LNCaP clone FGC (cell line): Measurements from ENCODE around the gene ARMS2.
A peak's percentile ranks its signal among the peaks of the same experiment; 100 is the strongest.

Experiments
- DNase-seq: peaks from one replicate; pipeline ENCODE4 v3.0.0-alpha.2; 2011; ENCODE audit warnings: low read depth
- H3K4me3 ChIP-seq: 2 replicates; pipeline ENCODE4 v1.5.1; 2011; ENCODE audit warnings: mild to moderate bottlenecking, low read depth, low read length, control low read depth
- TF ChIP-seq, protein P1 (sequence below): IDR thresholded peaks from 2 replicates; pipeline ENCODE4 v1.5.1; 2012; ENCODE audit warnings: mild to moderate bottlenecking; ENCODE audit not compliant: control insufficient read depth, insufficient read depth; ENCODE audit errors: extremely low read depth

Gene ARMS2

DNA sequence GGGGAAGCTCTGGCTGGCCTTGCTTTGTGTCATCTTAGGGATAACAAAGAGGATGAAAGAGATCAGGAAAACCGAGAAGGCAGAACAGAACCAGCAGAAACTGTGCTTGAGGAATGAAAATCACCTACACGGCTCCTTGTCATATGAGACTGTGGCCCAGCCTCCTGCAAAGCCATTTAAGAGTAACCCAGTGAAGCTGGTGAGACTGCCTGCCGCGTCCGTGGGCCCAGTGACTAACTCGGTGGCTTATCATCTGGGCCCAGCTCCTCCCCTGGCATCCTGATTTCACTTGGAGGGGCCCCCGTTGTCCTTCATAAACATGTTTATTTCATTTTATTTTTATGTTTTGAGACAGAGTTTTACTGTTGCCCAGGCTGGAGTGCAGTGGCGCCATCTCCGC, 37.6 kb downstream of the ARMS2 start:
- TF ChIP-seq, protein P1, sequence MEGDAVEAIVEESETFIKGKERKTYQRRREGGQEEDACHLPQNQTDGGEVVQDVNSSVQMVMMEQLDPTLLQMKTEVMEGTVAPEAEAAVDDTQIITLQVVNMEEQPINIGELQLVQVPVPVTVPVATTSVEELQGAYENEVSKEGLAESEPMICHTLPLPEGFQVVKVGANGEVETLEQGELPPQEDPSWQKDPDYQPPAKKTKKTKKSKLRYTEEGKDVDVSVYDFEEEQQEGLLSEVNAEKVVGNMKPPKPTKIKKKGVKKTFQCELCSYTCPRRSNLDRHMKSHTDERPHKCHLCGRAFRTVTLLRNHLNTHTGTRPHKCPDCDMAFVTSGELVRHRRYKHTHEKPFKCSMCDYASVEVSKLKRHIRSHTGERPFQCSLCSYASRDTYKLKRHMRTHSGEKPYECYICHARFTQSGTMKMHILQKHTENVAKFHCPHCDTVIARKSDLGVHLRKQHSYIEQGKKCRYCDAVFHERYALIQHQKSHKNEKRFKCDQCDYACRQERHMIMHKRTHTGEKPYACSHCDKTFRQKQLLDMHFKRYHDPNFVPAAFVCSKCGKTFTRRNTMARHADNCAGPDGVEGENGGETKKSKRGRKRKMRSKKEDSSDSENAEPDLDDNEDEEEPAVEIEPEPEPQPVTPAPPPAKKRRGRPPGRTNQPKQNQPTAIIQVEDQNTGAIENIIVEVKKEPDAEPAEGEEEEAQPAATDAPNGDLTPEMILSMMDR: no peak
- DNase-seq: no peak
- no peak overlapping the region for H3K4me3 ChIP-seq

DNA sequence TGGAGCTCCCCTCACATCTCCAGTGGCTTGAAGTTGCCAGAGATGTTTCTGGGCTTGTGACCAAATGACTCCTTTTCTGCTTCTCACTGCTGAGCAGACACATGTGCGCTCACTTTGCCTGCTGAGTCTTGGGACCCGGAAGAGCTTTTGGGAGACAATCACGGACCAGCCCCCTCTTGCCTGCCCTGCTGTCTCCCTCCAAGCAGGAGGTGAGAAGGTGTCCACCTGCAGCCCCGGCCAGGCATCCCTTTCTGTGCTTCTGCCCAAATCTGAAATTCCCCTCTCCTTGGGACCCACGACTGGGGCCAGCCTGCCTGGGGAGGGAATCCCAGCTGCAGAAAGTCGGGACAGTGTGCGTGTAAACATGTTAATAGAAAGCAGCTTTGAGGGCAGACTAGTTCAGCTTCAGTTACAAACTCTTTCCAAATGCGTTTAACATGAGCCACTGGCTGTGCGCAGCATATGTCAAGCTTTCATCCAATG, 38.6 kb downstream of the ARMS2 start:
- DNase-seq: no peak
- no peak overlapping the region for H3K4me3 ChIP-seq
- TF ChIP-seq, protein P1: no peak

DNA sequence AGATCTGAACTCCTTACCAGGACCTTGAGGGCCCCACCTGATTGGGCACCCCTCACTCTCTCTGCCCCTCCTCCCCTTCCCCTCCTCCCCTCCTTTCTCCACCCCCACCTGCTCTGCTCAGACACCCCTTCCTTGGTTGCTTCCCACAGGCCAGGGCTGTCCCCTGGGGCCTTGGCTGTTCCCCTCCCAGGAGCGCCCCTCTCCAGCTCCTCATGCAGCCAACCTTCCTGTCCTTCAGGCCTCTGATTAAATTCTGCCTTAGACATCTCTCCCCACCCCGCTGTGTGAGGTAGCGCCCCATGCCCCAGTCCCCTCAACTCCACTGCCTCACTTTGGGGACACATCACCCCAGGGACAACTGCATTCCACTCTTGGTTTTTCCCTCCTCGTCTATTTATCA, 39.3 kb downstream of the ARMS2 start:
- TF ChIP-seq, protein P1: no peak
- no peak for DNase-seq
- no peak overlapping the region for H3K4me3 ChIP-seq

DNA sequence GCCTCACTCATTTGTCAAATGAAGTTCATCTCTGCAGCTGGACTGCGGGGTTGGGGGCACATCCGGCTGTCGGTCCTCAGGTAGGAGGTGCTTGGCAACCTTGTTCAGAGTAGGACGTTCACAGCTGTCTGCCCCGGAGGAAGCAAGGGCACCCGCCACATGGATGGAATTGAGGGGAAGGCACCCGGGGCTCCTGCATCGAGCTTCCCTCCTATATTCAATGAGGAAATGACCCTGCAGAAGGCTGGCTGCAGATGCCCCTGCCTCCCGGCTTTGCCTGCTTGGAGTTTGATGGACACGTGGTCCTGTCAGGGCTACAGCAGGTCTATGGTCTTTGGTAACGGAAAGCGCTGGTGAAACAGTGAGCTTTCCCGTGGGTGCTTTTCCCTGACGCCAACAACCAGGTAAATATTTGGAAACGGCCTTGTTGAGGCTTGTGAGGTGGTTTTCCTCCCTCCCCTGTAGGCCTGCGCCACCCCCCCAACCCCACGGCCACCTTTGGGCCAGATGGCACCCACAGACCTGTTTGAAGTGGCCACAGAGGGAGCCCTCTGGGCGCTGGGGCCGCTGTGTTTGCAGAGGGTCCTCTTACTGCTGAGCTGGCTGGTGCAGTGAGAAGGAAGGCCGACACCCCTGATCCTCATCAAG, 39.8 kb downstream of the ARMS2 start:
- no peak overlapping the region for H3K4me3 ChIP-seq
- no peak for DNase-seq
- TF ChIP-seq, protein P1: no peak

DNA sequence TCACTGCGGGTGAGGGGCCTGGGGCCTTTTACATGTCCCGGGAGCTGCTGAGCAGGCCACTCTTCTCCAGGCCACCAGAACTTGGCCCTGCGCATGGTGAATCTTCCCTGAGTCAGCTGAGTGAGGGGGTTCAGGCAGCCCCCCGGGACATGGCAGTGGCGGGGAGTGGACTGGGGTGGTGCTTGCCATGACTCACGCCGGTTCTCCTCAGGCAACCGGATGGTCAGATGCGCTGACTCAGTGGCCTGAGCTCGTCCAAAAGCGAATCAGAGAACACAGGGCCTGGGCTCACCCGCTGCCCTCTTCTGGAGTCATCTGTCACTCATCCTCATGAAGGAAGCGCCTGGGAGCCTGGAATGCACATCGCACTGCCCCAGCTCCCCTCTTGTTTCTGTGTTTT, 40.4 kb downstream of the ARMS2 start:
- DNase-seq: no peak
- H3K4me3 ChIP-seq: no peak overlapping the region
- TF ChIP-seq, protein P1: no peak

DNA sequence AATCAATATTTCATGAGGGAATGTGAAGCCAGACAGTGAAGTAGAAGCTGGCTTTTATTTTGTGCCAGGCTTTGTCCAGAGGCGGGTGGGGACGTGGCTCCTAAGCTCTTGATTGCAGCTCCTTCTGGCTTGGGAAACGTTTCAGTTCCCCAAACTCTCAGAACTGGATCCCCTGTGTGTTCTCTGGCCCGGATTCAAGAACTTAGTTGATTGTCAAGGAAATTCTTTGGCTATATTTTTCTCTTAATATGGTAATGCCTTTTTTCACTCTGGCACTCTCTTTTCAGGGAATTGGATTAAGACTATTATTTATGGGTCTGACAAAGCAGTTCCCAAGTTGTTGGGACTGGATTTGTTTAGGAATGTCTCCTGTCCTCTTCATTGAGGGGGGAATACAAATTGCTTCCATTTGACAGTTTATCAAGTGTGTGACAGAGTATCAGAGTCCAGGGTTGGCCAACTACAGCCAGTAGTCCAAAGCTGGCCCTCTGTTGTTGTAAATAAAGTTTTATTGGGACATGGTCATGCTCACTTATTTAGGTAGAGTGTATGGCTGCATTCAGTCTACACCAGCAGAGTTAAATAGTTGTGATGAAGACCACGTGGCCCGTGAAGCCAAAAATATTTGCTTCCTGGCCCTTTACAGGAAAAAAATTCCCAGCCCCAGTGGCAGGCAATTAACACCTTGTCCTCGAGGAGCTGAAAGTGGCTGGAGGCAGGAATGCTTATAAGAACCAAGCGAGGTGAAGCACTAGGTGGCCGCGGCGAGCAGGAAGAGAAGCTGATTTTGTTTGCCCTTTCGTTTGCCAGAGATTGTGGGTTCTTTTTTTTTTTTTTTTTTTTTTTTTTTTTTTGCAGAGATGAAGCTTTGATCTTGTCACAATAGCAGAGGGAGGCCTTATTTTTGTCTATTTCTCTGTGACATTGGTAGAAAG, 41.2 kb downstream of the ARMS2 start:
- TF ChIP-seq, protein P1: peak; percentile 33; the same call in 1 of the 2 replicates
- no peak for DNase-seq
- no peak overlapping the region for H3K4me3 ChIP-seq
